ENCODE data around the gene KCNG4. TPM values are rescaled to one million over a fixed set of nuclear protein-coding genes. Genes with fewer than 3 reads are reported as not detected.

KCNG4 gene
- total RNA-seq, 1 donor from 2014 or later: not detected

DNA sequence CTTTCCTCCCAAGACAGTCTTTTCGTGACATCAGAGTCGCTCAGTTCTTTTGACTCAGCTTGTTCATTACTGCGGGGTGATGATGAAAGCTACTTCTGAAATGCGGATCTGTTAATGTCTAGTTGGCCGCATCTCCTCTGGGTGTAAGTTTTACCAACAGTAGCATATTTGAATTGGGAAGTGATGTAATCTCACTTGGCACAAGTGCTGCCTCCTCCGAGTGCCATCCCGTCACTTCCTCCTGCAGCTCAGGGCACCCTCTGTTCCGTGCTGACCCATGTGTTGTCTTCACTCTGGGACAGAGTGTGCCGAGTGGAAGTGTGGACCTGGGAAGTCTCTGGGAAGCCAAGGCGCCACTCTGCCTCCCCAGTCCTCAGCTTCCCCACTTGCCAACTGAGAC lies 40.0 kb downstream of the KCNG4 start:
- Mint-ChIP-seq H3K36me3 (ENCODE audit: unreplicated experiment) (peaks cover 4% of the 10 kb centered on the region), H3K4me3 (ENCODE audit: unreplicated experiment) (peak overlapping the region; percentile 38), H3K4me1 (ENCODE audit: low read depth, unreplicated experiment) (peaks cover 15% of the 10 kb centered on the region), H3K9me3 (ENCODE audit: unreplicated experiment) (peaks cover 5% of the 10 kb centered on the region), H3K27ac (ENCODE audit: unreplicated experiment) (no peak overlapping the region), H3K27me3 (ENCODE audit: unreplicated experiment) (peaks cover 7% of the 10 kb centered on the region)
- TF ChIP-seq, protein P1, sequence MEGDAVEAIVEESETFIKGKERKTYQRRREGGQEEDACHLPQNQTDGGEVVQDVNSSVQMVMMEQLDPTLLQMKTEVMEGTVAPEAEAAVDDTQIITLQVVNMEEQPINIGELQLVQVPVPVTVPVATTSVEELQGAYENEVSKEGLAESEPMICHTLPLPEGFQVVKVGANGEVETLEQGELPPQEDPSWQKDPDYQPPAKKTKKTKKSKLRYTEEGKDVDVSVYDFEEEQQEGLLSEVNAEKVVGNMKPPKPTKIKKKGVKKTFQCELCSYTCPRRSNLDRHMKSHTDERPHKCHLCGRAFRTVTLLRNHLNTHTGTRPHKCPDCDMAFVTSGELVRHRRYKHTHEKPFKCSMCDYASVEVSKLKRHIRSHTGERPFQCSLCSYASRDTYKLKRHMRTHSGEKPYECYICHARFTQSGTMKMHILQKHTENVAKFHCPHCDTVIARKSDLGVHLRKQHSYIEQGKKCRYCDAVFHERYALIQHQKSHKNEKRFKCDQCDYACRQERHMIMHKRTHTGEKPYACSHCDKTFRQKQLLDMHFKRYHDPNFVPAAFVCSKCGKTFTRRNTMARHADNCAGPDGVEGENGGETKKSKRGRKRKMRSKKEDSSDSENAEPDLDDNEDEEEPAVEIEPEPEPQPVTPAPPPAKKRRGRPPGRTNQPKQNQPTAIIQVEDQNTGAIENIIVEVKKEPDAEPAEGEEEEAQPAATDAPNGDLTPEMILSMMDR (IDR thresholded peaks at IDR 0.05; ENCODE audit: partially characterized antibody, unreplicated experiment): no peak
- no peak for DNase-seq

DNA sequence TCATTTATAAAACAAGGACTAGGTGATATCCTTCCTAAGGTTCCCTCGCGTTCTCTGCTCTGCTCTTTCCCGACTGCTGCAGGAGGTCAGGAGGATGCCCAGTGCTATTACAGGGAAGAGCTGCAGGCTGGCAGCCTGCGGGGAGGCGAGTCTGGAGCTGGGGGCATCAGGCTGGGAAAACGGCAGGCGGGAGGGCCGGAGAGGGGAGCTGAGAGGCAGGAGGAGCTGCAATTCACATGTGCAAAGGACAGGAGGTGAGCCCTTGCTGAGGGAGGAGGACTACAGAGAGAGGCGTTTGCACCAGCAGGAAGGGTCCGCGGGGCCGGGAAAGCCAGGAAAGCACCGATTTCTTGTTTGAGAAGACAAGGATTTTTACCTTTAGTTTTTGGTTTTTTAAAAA lies 40.7 kb downstream of the KCNG4 start:
- Mint-ChIP-seq H3K27ac (ENCODE audit: unreplicated experiment) (peak overlapping the region; percentile 87), H3K4me3 (ENCODE audit: unreplicated experiment) (no peak overlapping the region), H3K36me3 (ENCODE audit: unreplicated experiment) (peaks cover 4% of the 10 kb centered on the region), H3K4me1 (ENCODE audit: low read depth, unreplicated experiment) (peaks cover 22% of the 10 kb centered on the region), H3K9me3 (ENCODE audit: unreplicated experiment) (peaks cover 9% of the 10 kb centered on the region), H3K27me3 (ENCODE audit: unreplicated experiment) (peaks cover 11% of the 10 kb centered on the region)
- TF ChIP-seq, protein P1 (IDR thresholded peaks at IDR 0.05; ENCODE audit: partially characterized antibody, unreplicated experiment): no peak
- no peak for DNase-seq

DNA sequence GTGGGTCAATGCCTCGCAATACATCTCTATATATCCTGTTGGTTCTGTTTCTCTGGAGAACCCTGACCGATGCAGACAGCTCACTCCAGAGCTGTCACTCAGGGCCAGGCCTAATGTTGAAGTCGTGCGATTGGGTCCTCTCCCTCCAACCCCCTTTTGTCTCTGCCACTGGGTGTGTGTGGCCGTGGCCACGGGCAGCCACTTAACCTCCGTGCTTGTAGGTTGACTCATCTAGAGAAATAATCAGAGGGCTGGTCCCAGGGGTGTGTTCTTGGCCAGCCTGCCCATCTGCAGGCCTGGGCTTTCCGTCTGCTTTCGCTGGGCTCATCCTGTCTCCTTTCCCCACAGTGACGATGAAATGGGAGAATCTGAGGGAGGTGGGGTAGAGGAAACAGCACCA lies 41.4 kb downstream of the KCNG4 start:
- H3K4me3 Mint-ChIP-seq (ENCODE audit: unreplicated experiment): peak overlapping the region; percentile 39

DNA sequence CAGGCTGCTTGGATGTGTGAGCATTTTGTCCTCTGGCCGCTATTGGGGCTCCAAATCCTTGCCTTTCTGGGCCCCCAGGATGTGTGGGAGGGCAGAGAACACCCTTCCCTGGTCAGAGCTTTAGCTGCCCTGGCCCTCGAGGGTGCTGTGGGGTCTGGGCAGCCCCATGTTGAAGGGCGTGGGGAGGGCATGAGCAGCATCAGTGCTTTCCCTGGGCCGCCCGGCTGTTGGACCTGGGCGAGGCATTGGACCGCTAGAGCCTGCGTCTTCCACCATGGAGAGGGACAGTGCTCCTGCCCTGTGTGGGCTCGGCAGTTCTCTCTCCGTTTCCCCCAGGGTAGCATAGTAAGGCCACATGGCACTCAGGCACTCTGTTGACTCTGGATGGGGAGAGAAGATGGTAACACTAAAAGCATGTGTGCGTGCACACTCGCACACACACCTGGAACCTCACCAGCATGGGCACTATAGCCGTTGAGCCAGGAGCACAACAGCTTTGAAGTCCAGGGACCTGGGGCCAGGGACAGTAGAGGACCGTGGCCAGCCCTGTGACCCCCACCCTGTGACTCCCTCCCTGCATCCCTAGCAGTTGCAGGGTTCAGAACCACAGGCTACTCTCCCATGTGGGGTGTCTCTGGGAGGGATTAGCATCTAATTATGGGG lies 42.2 kb downstream of the KCNG4 start:
- Mint-ChIP-seq H3K27ac (ENCODE audit: unreplicated experiment) (peak overlapping the region; percentile 87), H3K4me3 (ENCODE audit: unreplicated experiment) (no peak overlapping the region), H3K4me1 (ENCODE audit: low read depth, unreplicated experiment) (peaks cover 28% of the 10 kb centered on the region), H3K27me3 (ENCODE audit: unreplicated experiment) (peaks cover 17% of the 10 kb centered on the region), H3K9me3 (ENCODE audit: unreplicated experiment) (peaks cover 13% of the 10 kb centered on the region), H3K36me3 (ENCODE audit: unreplicated experiment) (peaks cover 3% of the 10 kb centered on the region)
- DNase-seq: no peak
- TF ChIP-seq, protein P1 (IDR thresholded peaks at IDR 0.05; ENCODE audit: partially characterized antibody, unreplicated experiment): no peak

More for the DNA sequence above, 41.4 kb downstream of the KCNG4 start:
- DNase-seq: peak; percentile 70
- peak overlapping the region; percentile 87 for H3K27ac Mint-ChIP-seq (ENCODE audit: unreplicated experiment)
- TF ChIP-seq, protein P1 (IDR thresholded peaks at IDR 0.05; ENCODE audit: partially characterized antibody, unreplicated experiment): no peak
- peaks cover 13% of the 10 kb centered on the region for H3K9me3 Mint-ChIP-seq (ENCODE audit: unreplicated experiment)
- peaks cover 4% of the 10 kb centered on the region for H3K36me3 Mint-ChIP-seq (ENCODE audit: unreplicated experiment)
- peaks cover 28% of the 10 kb centered on the region for H3K4me1 Mint-ChIP-seq (ENCODE audit: low read depth, unreplicated experiment)
- H3K27me3 Mint-ChIP-seq (ENCODE audit: unreplicated experiment): peaks cover 17% of the 10 kb centered on the region

- H3K27me3 Mint-ChIP-seq (ENCODE audit: unreplicated experiment): peaks cover 17% of the 10 kb centered on the region
- no peak for DNase-seq
- peak overlapping the region; percentile 28 for H3K27ac Mint-ChIP-seq (ENCODE audit: unreplicated experiment)
- peak overlapping the region; percentile 55 for H3K4me3 Mint-ChIP-seq (ENCODE audit: unreplicated experiment)
- H3K36me3 Mint-ChIP-seq (ENCODE audit: unreplicated experiment): no peaks in the 10 kb centered on the region
- H3K9me3 Mint-ChIP-seq (ENCODE audit: unreplicated experiment): peaks cover 13% of the 10 kb centered on the region
- H3K4me1 Mint-ChIP-seq (ENCODE audit: low read depth, unreplicated experiment): peaks cover 28% of the 10 kb centered on the region
- TF ChIP-seq, protein P1 (IDR thresholded peaks at IDR 0.05; ENCODE audit: partially characterized antibody, unreplicated experiment): no peak
Measured at GRCh38 chr16:84196727-84197394, 43.0 kb downstream of the KCNG4 start.

Data from glutamatergic neuron (in vitro differentiated cells).